ENCODE measurements around the gene FGFR4.

DNA sequence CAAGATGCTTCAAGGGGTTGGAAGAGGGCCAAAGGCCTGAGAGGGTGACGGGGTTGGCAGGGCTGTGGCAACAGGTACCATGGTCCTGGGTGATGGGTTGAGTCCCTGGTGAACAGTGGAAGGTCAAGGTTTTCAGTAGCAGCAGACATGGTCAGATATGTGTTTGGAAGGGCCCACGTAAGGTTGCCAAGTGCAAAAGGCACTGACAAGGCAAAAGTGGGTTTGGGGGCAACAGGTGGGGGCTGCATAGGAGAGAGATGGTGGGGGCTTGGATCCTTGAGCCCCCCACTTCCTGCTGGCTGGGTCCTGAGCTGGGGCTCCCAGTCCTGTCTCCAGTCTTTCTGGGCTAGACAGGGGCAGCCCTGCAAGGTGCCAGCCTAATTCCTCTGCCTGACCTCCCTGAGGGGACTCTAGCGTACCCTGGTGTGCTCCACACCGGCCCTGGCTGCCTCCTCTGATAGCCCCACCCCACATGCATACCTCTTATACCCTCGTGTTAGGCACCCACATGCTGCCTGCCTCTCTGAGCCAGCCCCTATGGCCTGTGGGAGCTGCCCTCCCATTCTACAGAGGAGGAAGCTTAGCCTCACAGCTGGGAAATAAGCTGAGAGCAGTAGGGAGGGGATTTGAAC lies 26.0 kb downstream of the FGFR4 start:
- no peak for TF ChIP-seq POLR2AphosphoS5 (IDR thresholded peaks at IDR 0.05)
- TF ChIP-seq, protein P1, sequence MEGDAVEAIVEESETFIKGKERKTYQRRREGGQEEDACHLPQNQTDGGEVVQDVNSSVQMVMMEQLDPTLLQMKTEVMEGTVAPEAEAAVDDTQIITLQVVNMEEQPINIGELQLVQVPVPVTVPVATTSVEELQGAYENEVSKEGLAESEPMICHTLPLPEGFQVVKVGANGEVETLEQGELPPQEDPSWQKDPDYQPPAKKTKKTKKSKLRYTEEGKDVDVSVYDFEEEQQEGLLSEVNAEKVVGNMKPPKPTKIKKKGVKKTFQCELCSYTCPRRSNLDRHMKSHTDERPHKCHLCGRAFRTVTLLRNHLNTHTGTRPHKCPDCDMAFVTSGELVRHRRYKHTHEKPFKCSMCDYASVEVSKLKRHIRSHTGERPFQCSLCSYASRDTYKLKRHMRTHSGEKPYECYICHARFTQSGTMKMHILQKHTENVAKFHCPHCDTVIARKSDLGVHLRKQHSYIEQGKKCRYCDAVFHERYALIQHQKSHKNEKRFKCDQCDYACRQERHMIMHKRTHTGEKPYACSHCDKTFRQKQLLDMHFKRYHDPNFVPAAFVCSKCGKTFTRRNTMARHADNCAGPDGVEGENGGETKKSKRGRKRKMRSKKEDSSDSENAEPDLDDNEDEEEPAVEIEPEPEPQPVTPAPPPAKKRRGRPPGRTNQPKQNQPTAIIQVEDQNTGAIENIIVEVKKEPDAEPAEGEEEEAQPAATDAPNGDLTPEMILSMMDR (IDR thresholded peaks at IDR 0.05 in 8 of 11, conservative IDR thresholded peaks at IDR 0.05 in 3 of 11) = no peak
